PC-3 (cell line): Measurements from ENCODE around the gene PNPT1.

Source experiments
- EZH2phosphoT487 ChIP-seq: fragments of 300-600 bp; sonication (generic); IDR thresholded peaks from 2 replicates; pipeline ENCODE4 v1.6.1; 2018; ENCODE audit warnings: mild to moderate bottlenecking, antibody characterized with exemption, low read length, borderline replicate concordance
- TF ChIP-seq, protein P1 (sequence below): fragments of 300-600 bp; sonication (generic); conservative IDR thresholded peaks from 2 replicates; pipeline ENCODE4 v1.5.1; 2017; ENCODE audit warnings: antibody characterized with exemption, low read depth, mild to moderate bottlenecking, low read length

DNA sequence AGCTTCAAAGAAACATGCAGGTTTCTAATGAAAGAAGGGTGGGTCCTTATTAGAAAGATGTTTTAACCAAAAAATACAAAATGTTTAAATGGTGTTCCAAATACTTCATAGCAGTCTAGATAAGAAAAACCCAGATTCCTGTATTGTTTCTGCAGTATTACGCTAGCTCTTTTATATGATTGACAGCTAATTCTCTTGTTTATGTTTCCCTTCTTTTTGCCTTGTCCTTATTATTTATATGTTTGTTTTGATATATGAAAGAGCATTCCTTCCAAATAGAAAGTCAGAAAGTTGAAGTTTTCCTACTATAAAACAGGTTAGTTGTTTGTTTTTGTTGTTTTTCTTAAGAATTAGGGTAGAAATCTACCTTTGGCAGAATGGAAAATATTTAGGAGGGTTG is 41.1 kb upstream of the PNPT1 start:
- TF ChIP-seq, protein P1, sequence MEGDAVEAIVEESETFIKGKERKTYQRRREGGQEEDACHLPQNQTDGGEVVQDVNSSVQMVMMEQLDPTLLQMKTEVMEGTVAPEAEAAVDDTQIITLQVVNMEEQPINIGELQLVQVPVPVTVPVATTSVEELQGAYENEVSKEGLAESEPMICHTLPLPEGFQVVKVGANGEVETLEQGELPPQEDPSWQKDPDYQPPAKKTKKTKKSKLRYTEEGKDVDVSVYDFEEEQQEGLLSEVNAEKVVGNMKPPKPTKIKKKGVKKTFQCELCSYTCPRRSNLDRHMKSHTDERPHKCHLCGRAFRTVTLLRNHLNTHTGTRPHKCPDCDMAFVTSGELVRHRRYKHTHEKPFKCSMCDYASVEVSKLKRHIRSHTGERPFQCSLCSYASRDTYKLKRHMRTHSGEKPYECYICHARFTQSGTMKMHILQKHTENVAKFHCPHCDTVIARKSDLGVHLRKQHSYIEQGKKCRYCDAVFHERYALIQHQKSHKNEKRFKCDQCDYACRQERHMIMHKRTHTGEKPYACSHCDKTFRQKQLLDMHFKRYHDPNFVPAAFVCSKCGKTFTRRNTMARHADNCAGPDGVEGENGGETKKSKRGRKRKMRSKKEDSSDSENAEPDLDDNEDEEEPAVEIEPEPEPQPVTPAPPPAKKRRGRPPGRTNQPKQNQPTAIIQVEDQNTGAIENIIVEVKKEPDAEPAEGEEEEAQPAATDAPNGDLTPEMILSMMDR = no peak
- TF ChIP-seq EZH2phosphoT487 = no peak
